Activated naive CD8-positive, alpha-beta T cell (primary cell): ENCODE data around the gene FAM184B.

ENCODE experiments used
- H3K27ac Mint-ChIP-seq: one replicate; pipeline ENCODE4 v1.8.0; 2021; ENCODE audit warnings: mixed read lengths
- H3K27me3 Mint-ChIP-seq: one replicate; pipeline ENCODE4 v1.8.0; 2021; ENCODE audit warnings: mixed read lengths
- H3K36me3 Mint-ChIP-seq: one replicate; pipeline ENCODE4 v1.8.0; 2021; ENCODE audit warnings: mixed read lengths
- H3K4me1 Mint-ChIP-seq: one replicate; pipeline ENCODE4 v1.8.0; 2021; ENCODE audit warnings: low read depth, mixed read lengths
- H3K4me3 Mint-ChIP-seq: one replicate; pipeline ENCODE4 v1.8.0; 2021; ENCODE audit warnings: mild to moderate bottlenecking, mixed read lengths
- H3K9me3 Mint-ChIP-seq: one replicate; pipeline ENCODE4 v1.8.0; 2021; ENCODE audit warnings: low read depth, mixed read lengths

The FAM184B gene

GRCh38 chr4:17762726-17763125 lies 18.7 kb downstream of the FAM184B start:
- no peaks in the 10 kb centered on the region for H3K27me3 Mint-ChIP-seq
- no peaks in the 10 kb centered on the region for H3K9me3 Mint-ChIP-seq
- no peaks in the 10 kb centered on the region for H3K36me3 Mint-ChIP-seq
- H3K4me1 Mint-ChIP-seq: peaks cover 4% of the 10 kb centered on the region
- H3K27ac Mint-ChIP-seq: no peak overlapping the region
- no peak overlapping the region for H3K4me3 Mint-ChIP-seq

DNA sequence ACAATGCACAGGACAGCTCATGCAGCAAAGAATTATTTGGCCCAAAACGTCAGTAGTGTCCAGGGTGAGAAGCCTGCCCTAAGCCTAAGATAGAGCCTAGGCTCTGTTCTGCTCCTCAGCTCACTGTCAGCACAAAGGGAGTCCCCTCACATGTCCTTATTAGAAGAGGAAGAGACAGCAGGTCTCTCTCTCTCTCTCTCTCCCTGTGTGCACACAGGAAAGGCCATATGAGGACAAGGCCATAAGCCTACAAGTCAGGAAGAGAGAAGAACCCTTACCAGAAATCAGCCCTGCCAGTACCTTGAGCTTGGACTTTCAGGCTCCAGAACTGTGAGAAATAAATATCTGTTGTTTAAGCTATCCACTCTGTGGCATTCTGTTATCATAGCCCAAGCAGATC lies 20.4 kb downstream of the FAM184B start:
- Mint-ChIP-seq H3K27ac (no peak overlapping the region), H3K27me3 (no peaks in the 10 kb centered on the region), H3K9me3 (no peaks in the 10 kb centered on the region), H3K36me3 (no peaks in the 10 kb centered on the region), H3K4me3 (no peak overlapping the region), H3K4me1 (peaks cover 4% of the 10 kb centered on the region)

GRCh38 chr4:17760626-17761025 lies 20.8 kb downstream of the FAM184B start:
- no peaks in the 10 kb centered on the region for H3K27me3 Mint-ChIP-seq
- no peaks in the 10 kb centered on the region for H3K36me3 Mint-ChIP-seq
- H3K9me3 Mint-ChIP-seq: no peaks in the 10 kb centered on the region
- H3K27ac Mint-ChIP-seq: no peak overlapping the region
- peaks cover 1% of the 10 kb centered on the region for H3K4me1 Mint-ChIP-seq
- no peak overlapping the region for H3K4me3 Mint-ChIP-seq

DNA sequence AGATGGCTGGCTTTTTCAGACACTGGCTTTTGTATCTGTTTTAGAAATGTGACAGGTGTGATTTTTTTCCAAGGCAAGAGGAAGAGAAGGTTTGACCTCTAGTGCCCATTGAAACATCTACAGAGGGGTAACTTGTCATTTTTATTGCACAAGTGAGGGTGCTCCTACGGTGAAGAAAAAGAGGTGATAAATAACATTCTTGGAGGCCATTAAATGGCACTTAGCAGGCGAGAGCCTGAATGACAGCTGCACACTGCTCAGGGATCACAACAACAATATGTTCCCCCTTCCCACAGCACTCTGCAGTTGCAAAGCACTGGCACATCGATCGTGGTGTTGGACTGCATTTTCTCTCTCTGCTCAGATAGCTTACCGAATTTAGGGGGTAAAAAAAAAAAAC lies 22.9 kb downstream of the FAM184B start:
- Mint-ChIP-seq H3K4me3 (no peak overlapping the region), H3K27me3 (no peaks in the 10 kb centered on the region), H3K36me3 (no peaks in the 10 kb centered on the region), H3K4me1 (no peaks in the 10 kb centered on the region), H3K27ac (no peak overlapping the region), H3K9me3 (no peaks in the 10 kb centered on the region)

- no peaks in the 10 kb centered on the region for H3K9me3 Mint-ChIP-seq
- no peak overlapping the region for H3K27ac Mint-ChIP-seq
- H3K36me3 Mint-ChIP-seq: no peaks in the 10 kb centered on the region
- H3K27me3 Mint-ChIP-seq: no peaks in the 10 kb centered on the region
- no peak overlapping the region for H3K4me3 Mint-ChIP-seq
- no peaks in the 10 kb centered on the region for H3K4me1 Mint-ChIP-seq
These were observed 23.8 kb downstream of the FAM184B start for GRCh38 chr4:17757621-17758020.

DNA sequence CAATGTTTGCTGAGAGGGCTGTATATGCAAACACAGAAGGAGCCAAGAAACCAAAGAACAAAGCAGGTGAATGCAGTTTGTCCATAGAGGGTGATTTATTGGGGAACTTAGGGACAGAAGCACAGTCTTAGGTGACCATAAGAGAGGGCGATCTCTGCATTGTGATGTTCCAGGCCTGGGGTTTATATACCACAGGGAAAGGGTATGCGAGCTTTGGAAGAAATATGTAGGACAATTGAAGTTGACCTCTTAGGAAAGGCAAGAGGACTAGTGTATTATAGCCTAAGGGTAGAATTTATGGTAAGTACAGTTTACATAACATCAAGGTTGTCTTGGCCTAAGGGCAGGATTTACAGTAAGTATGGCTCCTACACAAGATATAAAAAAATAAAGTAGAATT lies 27.8 kb downstream of the FAM184B start:
- H3K27ac Mint-ChIP-seq: no peak overlapping the region
- H3K4me3 Mint-ChIP-seq: no peak overlapping the region
- H3K27me3 Mint-ChIP-seq: peaks cover 3% of the 10 kb centered on the region
- no peaks in the 10 kb centered on the region for H3K36me3 Mint-ChIP-seq
- no peaks in the 10 kb centered on the region for H3K4me1 Mint-ChIP-seq
- no peaks in the 10 kb centered on the region for H3K9me3 Mint-ChIP-seq

- Mint-ChIP-seq H3K27ac (no peak overlapping the region), H3K4me1 (no peaks in the 10 kb centered on the region), H3K4me3 (no peak overlapping the region), H3K27me3 (peaks cover 4% of the 10 kb centered on the region), H3K36me3 (no peaks in the 10 kb centered on the region), H3K9me3 (no peaks in the 10 kb centered on the region)
These were observed 40.7 kb downstream of the FAM184B start for GRCh38 chr4:17740702-17741101.

DNA sequence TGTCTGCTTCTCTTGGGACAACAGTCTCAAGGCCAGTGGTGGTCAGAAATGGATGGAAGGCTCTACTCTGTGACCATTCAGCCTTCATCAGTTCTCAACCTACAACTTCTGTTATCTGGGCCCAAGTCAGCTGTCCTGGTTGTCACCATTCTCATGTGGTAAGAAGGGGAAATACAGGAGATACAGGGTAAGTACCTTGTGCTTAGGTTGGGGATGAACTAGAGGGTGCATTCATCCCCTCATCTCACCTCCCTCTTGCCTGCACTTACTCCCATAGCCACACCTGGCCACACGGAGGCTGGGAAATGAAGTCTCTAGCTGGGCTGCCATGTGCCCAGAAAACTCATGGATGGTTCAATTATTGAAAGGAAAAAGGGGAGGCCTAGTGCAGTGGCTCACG lies 44.9 kb downstream of the FAM184B start:
- Mint-ChIP-seq H3K9me3 (no peaks in the 10 kb centered on the region), H3K27ac (no peak overlapping the region), H3K27me3 (peaks cover 2% of the 10 kb centered on the region), H3K36me3 (no peaks in the 10 kb centered on the region), H3K4me1 (no peaks in the 10 kb centered on the region), H3K4me3 (no peak overlapping the region)

DNA sequence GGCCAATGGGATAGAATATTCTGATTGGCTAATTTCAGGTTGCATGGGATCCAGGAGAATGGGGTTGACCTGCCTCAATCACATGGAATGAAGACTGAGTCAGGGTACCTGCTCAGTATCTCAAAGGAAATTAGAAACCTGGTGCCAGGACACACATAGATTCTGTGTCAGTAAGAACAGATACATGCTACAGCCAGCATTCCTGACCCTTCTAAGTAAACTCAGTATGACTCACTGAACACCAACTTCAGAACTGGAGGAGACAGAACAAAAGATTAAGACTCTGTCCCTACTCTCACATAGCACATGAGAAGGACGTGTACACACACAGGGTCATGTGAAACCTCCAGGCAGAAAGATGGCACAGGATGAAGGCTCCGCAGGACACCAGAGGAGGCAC lies 54.5 kb downstream of the FAM184B start:
- no peak overlapping the region for H3K4me3 Mint-ChIP-seq
- H3K9me3 Mint-ChIP-seq: no peaks in the 10 kb centered on the region
- H3K27ac Mint-ChIP-seq: no peak overlapping the region
- peaks cover 3% of the 10 kb centered on the region for H3K27me3 Mint-ChIP-seq
- H3K4me1 Mint-ChIP-seq: no peaks in the 10 kb centered on the region
- peaks cover 2% of the 10 kb centered on the region for H3K36me3 Mint-ChIP-seq

DNA sequence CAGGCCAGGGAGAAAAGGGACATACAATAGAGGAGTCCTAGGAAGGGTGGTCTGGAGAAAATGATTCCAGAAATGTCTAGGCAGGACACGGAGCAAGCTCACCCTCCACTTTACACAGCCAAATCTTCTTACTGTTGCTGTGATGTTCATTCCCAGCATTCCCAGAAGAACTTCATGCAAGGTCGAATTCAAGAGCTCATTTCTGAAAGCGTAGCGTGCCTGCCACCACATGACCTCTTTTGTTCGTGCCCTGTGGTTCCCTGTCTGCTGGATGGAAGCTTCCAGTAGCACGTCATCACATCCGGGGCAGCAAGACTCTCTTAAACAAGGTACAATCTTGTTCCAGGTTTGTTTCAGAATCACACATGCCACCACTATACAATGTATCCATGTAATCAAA lies 57.8 kb downstream of the FAM184B start:
- H3K4me3 Mint-ChIP-seq: no peak overlapping the region

DNA sequence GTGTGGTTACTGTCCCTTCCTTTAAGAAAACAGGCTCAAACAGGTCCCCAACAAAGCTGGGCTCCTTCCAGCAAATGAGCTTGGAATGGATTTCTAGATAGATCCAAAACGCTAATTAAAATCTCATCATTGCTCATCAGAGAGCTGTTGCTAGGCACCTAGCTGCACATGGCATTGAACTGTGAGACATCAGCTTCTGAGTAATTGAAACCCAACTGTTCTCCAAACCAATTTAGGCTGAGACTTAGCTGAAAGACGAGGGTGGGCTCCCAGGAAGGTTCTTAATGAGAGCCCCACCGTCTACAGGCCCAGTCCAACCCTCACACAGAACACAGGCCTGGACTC lies 59.1 kb downstream of the FAM184B start:
- Mint-ChIP-seq H3K4me1 (no peaks in the 10 kb centered on the region), H3K9me3 (no peaks in the 10 kb centered on the region), H3K36me3 (peaks cover 1% of the 10 kb centered on the region), H3K27me3 (peaks cover 1% of the 10 kb centered on the region), H3K4me3 (no peak overlapping the region), H3K27ac (no peak overlapping the region)

More for the DNA sequence above, 57.8 kb downstream of the FAM184B start:
- H3K27me3 Mint-ChIP-seq: peaks cover 3% of the 10 kb centered on the region
- H3K36me3 Mint-ChIP-seq: peaks cover 2% of the 10 kb centered on the region
- no peak overlapping the region for H3K27ac Mint-ChIP-seq
- no peaks in the 10 kb centered on the region for H3K4me1 Mint-ChIP-seq
- H3K9me3 Mint-ChIP-seq: no peaks in the 10 kb centered on the region

GRCh38 chr4:17721496-17722355 lies 59.7 kb downstream of the FAM184B start:
- Mint-ChIP-seq H3K4me1 (no peaks in the 10 kb centered on the region), H3K36me3 (no peaks in the 10 kb centered on the region), H3K27ac (no peak overlapping the region), H3K4me3 (no peak overlapping the region), H3K9me3 (no peaks in the 10 kb centered on the region), H3K27me3 (no peaks in the 10 kb centered on the region)

- H3K27me3 Mint-ChIP-seq: no peaks in the 10 kb centered on the region
- H3K4me1 Mint-ChIP-seq: no peaks in the 10 kb centered on the region
- H3K27ac Mint-ChIP-seq: no peak overlapping the region
- H3K4me3 Mint-ChIP-seq: no peak overlapping the region
- no peaks in the 10 kb centered on the region for H3K9me3 Mint-ChIP-seq
- no peaks in the 10 kb centered on the region for H3K36me3 Mint-ChIP-seq
These were observed 62.3 kb downstream of the FAM184B start for GRCh38 chr4:17719106-17719505.

DNA sequence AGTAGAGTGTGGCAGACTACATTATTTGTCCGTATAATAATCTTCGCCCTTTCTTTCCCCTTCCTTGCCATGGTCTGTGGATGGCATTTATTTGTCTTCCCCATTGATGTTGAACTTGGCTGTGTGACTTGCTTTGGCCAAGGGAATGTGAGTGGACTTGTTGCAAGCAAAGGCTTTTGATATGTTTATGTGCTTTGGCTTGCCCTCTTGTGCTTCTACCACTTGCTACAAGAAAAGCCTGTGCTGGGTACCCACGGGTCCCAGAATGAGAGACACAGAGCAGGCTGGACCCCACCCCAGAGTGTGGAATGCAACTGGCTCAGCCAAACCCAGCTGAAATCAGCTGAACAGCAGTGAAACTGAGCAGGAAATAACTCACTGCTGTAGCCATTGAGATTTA lies 63.0 kb downstream of the FAM184B start:
- no peaks in the 10 kb centered on the region for H3K36me3 Mint-ChIP-seq
- H3K9me3 Mint-ChIP-seq: no peaks in the 10 kb centered on the region
- no peaks in the 10 kb centered on the region for H3K4me1 Mint-ChIP-seq
- no peaks in the 10 kb centered on the region for H3K27me3 Mint-ChIP-seq
- H3K27ac Mint-ChIP-seq: no peak overlapping the region
- no peak overlapping the region for H3K4me3 Mint-ChIP-seq

DNA sequence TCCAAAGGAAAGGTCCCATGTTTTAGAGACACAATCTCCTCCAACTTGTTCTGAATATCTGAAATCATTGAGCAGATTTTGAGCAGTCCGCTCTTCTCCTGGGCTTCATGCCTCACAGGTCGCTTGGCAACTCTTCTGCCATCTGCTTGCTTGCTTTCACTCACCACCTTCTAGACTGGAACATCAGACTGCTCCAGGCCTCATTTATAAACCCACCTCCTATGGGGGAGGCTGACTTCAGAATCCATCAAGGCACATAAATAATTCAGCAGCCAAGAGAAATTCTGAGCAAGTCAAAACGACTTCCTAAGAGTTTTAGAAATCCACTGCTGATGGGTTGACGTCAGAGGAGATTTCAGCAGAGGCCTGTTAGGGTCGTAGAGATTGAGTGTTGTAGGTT lies 64.1 kb downstream of the FAM184B start:
- H3K27me3 Mint-ChIP-seq: no peaks in the 10 kb centered on the region

GRCh38 chr4:17715511-17715910 lies 65.9 kb downstream of the FAM184B start:
- H3K36me3 Mint-ChIP-seq: no peaks in the 10 kb centered on the region
- no peaks in the 10 kb centered on the region for H3K4me1 Mint-ChIP-seq
- no peak overlapping the region for H3K4me3 Mint-ChIP-seq
- no peaks in the 10 kb centered on the region for H3K9me3 Mint-ChIP-seq
- no peaks in the 10 kb centered on the region for H3K27me3 Mint-ChIP-seq
- no peak overlapping the region for H3K27ac Mint-ChIP-seq

More for the DNA sequence above, 64.1 kb downstream of the FAM184B start:
- H3K36me3 Mint-ChIP-seq: no peaks in the 10 kb centered on the region
- no peaks in the 10 kb centered on the region for H3K4me1 Mint-ChIP-seq
- no peaks in the 10 kb centered on the region for H3K9me3 Mint-ChIP-seq
- no peak overlapping the region for H3K4me3 Mint-ChIP-seq
- H3K27ac Mint-ChIP-seq: no peak overlapping the region
